ENCODE results near the gene MMP7. TPM values are rescaled to one million over a fixed set of nuclear protein-coding genes. Genes with fewer than 3 reads are reported as not detected.
A peak's percentile ranks its signal among the peaks of the same experiment; 100 is the strongest.

MMP7 gene
- total RNA-seq, 2 donors from 2014 or later: not detected

- no peak overlapping the region for H3K4me3 Mint-ChIP-seq
Measured at GRCh38 chr11:102555091-102555490, 24.5 kb upstream of the MMP7 start.

GRCh38 chr11:102553835-102554282, 23.3 kb upstream of the MMP7 start:
- no peaks in the 10 kb centered on the region for H3K4me1 Mint-ChIP-seq (ENCODE audit: low read depth)
- no peak overlapping the region for H3K27ac Mint-ChIP-seq
- H3K9me3 Mint-ChIP-seq: no peaks in the 10 kb centered on the region
- no peak for ATAC-seq (replicated peaks in 1 of 2)
- no peak for DNase-seq
- peaks cover 6% of the 10 kb centered on the region for H3K27me3 Mint-ChIP-seq (ENCODE audit: low read depth)
- no peaks in the 10 kb centered on the region for H3K36me3 Mint-ChIP-seq (ENCODE audit: insufficient read depth in 2 of 2)
- H3K4me3 Mint-ChIP-seq: no peak overlapping the region

More at GRCh38 chr11:102555091-102555490, 24.5 kb upstream of the MMP7 start:
- Mint-ChIP-seq H3K4me1 (ENCODE audit: low read depth) (peaks cover 5% of the 10 kb centered on the region), H3K9me3 (no peaks in the 10 kb centered on the region), H3K36me3 (ENCODE audit: insufficient read depth in 2 of 2) (no peaks in the 10 kb centered on the region), H3K27ac (no peak overlapping the region), H3K27me3 (ENCODE audit: low read depth) (peaks cover 6% of the 10 kb centered on the region)
- ATAC-seq (replicated peaks in 1 of 2) (no peak), DNase-seq (no peak)

- H3K4me1 Mint-ChIP-seq (ENCODE audit: low read depth): no peaks in the 10 kb centered on the region
- no peak overlapping the region for H3K27ac Mint-ChIP-seq
- peaks cover 6% of the 10 kb centered on the region for H3K27me3 Mint-ChIP-seq (ENCODE audit: low read depth)
- no peaks in the 10 kb centered on the region for H3K36me3 Mint-ChIP-seq (ENCODE audit: insufficient read depth in 2 of 2)
- DNase-seq (no peak), ATAC-seq (replicated peaks in 1 of 2) (no peak)
- H3K9me3 Mint-ChIP-seq: no peaks in the 10 kb centered on the region
- H3K4me3 Mint-ChIP-seq: no peak overlapping the region
Measured at GRCh38 chr11:102552447-102553194, 22.1 kb upstream of the MMP7 start.

DNA sequence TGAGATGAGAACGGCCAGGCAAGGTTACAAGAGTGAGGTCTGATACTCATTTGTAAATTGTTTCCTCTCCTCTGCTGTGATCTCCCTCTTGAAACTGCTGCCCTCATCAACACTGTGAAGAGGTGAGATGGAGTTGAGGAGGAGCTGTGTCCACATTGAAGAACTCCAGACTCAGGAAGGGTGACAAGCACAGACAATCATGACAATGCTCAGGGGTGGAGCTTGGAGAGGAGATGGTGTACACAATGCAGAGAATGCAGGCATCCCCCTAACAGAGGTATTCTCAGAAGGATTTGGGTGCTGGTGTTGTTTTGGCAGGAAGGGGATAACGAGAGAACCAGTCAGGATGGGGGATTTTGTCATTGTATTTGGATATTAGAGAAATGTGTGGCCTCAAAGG, 21.5 kb upstream of the MMP7 start:
- Mint-ChIP-seq H3K4me3 (peak overlapping the region in 1 of 2 donors; percentile 4), H3K27me3 (ENCODE audit: low read depth) (peaks cover 6% of the 10 kb centered on the region), H3K9me3 (no peaks in the 10 kb centered on the region), H3K4me1 (ENCODE audit: low read depth) (no peaks in the 10 kb centered on the region), H3K36me3 (ENCODE audit: insufficient read depth in 2 of 2) (no peaks in the 10 kb centered on the region), H3K27ac (no peak overlapping the region)
- no peak for DNase-seq
- ATAC-seq (replicated peaks in 1 of 2): no peak

GRCh38 chr11:102551169-102551781, 20.7 kb upstream of the MMP7 start:
- Mint-ChIP-seq H3K27me3 (ENCODE audit: low read depth) (peaks cover 6% of the 10 kb centered on the region), H3K4me1 (ENCODE audit: low read depth) (peaks cover 2% of the 10 kb centered on the region), H3K27ac (no peak overlapping the region), H3K36me3 (ENCODE audit: insufficient read depth in 2 of 2) (no peaks in the 10 kb centered on the region), H3K4me3 (no peak overlapping the region), H3K9me3 (no peaks in the 10 kb centered on the region)
- no peak for ATAC-seq (replicated peaks in 1 of 2)
- no peak for DNase-seq

- H3K36me3 Mint-ChIP-seq (ENCODE audit: insufficient read depth in 2 of 2): no peaks in the 10 kb centered on the region
- H3K9me3 Mint-ChIP-seq: no peaks in the 10 kb centered on the region
- DNase-seq: no peak
- H3K27me3 Mint-ChIP-seq (ENCODE audit: low read depth): peaks cover 2% of the 10 kb centered on the region
- no peak overlapping the region for H3K4me3 Mint-ChIP-seq
- peaks cover 12% of the 10 kb centered on the region for H3K4me1 Mint-ChIP-seq (ENCODE audit: low read depth)
- no peak overlapping the region for H3K27ac Mint-ChIP-seq
- ATAC-seq (replicated peaks in 1 of 2): peak in 1 of 2 donors; percentile 23
Measured at GRCh38 chr11:102546923-102547471, 16.4 kb upstream of the MMP7 start.

DNA sequence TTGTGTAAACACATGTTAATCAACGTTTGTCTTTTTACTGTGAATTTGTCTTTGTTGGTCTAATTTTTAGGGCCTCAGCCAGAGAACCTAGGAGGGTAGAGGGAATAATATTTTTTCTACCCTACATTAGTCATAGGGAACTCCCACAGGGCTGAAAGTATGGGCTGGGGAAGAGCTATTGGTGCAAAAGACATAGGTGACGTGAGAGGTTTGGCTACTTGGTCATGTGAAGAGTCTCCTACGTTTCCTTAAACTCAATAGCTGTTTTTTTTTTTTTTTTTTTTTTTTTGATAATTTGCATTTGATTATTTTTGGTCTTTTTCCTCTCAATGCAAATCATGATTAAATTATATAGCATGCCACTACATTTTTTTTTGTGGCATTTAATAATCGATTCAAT, 15.9 kb upstream of the MMP7 start:
- Mint-ChIP-seq H3K36me3 (ENCODE audit: insufficient read depth in 2 of 2) (no peaks in the 10 kb centered on the region), H3K27me3 (ENCODE audit: low read depth) (no peaks in the 10 kb centered on the region), H3K9me3 (no peaks in the 10 kb centered on the region), H3K4me3 (peak overlapping the region in 1 of 2 donors; percentile 26), H3K4me1 (ENCODE audit: low read depth) (peaks cover 12% of the 10 kb centered on the region), H3K27ac (no peak overlapping the region)
- DNase-seq: no peak
- ATAC-seq (replicated peaks in 1 of 2): peak; percentile 25 to 42

DNA sequence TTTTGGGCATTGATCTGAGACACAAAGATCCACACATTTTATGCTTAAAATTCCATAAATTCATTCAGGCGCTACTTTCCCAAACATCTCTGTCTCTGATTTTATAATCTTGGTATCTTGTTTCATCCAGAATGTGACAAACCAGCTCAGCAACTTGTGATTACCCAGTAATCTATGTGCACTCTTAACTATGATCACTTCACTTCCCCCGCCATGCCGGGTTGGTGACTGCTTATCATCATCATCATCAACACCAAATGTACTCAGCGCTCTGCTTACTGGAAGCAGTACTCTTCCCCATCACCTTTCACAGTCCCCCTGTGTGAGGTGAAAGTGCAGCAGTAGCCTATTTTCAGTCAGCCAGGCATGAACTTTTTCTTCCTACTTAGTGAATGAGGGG, 15.2 kb upstream of the MMP7 start:
- H3K27ac Mint-ChIP-seq: no peak overlapping the region
- no peaks in the 10 kb centered on the region for H3K27me3 Mint-ChIP-seq (ENCODE audit: low read depth)
- H3K9me3 Mint-ChIP-seq: no peaks in the 10 kb centered on the region
- no peak overlapping the region for H3K4me3 Mint-ChIP-seq
- no peaks in the 10 kb centered on the region for H3K36me3 Mint-ChIP-seq (ENCODE audit: insufficient read depth in 2 of 2)
- peak; percentile 49 to 62 for ATAC-seq (replicated peaks in 1 of 2)
- DNase-seq: no peak
- H3K4me1 Mint-ChIP-seq (ENCODE audit: low read depth): peaks cover 12% of the 10 kb centered on the region

DNA sequence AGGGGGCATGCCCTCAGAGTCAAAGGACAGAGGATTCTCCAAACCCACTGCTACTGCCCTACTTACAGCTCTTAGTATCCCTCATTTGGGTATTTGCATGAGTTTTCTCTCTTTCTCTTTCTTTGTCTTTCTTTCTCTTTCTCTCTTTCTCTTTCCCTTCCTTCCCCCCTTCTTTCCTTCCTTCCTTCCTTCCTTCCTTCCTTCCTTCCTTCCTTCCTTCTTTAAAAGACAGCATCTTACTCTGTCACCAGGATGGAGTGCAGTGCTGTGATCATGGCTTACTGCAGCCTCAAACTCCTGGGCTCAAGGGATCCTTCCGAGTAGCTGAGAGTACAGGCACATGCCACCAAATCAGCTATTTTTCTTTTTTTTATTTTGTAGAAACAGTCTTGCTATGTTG, 14.0 kb upstream of the MMP7 start:
- H3K4me1 Mint-ChIP-seq (ENCODE audit: low read depth): peaks cover 12% of the 10 kb centered on the region
- no peaks in the 10 kb centered on the region for H3K27me3 Mint-ChIP-seq (ENCODE audit: low read depth)
- H3K36me3 Mint-ChIP-seq (ENCODE audit: insufficient read depth in 2 of 2): no peaks in the 10 kb centered on the region
- no peak overlapping the region for H3K4me3 Mint-ChIP-seq
- H3K9me3 Mint-ChIP-seq: no peaks in the 10 kb centered on the region
- no peak for ATAC-seq (replicated peaks in 1 of 2)
- H3K27ac Mint-ChIP-seq: no peak overlapping the region
- DNase-seq: no peak

DNA sequence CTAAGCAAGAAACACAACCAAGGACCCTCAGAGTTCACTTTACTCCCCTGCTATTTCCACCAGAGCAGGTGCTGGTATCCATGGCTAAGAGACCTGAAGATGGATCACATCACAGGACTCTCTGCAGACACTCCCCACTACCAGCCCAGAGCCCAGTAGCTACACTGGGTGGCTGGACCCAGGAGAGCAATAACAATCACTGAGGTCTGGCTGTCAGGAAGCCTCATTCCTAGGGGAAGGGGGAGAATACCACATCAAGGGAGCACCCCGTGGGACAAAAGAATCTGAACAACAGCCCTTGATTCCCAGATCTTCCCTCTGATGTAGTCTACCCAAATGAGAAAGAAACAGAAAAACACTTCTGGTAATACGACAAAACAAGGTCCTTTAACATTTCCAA, 9.0 kb upstream of the MMP7 start:
- H3K27me3 Mint-ChIP-seq (ENCODE audit: low read depth): no peaks in the 10 kb centered on the region
- H3K4me1 Mint-ChIP-seq (ENCODE audit: low read depth): no peaks in the 10 kb centered on the region
- no peak for ATAC-seq (replicated peaks in 1 of 2)
- no peak overlapping the region for H3K4me3 Mint-ChIP-seq
- DNase-seq: no peak
- H3K27ac Mint-ChIP-seq: no peak overlapping the region
- H3K9me3 Mint-ChIP-seq: no peaks in the 10 kb centered on the region
- no peaks in the 10 kb centered on the region for H3K36me3 Mint-ChIP-seq (ENCODE audit: insufficient read depth in 2 of 2)

- Mint-ChIP-seq H3K9me3 (no peaks in the 10 kb centered on the region), H3K27ac (no peak overlapping the region), H3K4me3 (no peak overlapping the region), H3K36me3 (ENCODE audit: insufficient read depth in 2 of 2) (no peaks in the 10 kb centered on the region), H3K27me3 (ENCODE audit: low read depth) (no peaks in the 10 kb centered on the region), H3K4me1 (ENCODE audit: low read depth) (no peaks in the 10 kb centered on the region)
- DNase-seq (no peak), ATAC-seq (replicated peaks in 1 of 2) (no peak)
Measured at GRCh38 chr11:102538932-102539331, 8.4 kb upstream of the MMP7 start.

DNA sequence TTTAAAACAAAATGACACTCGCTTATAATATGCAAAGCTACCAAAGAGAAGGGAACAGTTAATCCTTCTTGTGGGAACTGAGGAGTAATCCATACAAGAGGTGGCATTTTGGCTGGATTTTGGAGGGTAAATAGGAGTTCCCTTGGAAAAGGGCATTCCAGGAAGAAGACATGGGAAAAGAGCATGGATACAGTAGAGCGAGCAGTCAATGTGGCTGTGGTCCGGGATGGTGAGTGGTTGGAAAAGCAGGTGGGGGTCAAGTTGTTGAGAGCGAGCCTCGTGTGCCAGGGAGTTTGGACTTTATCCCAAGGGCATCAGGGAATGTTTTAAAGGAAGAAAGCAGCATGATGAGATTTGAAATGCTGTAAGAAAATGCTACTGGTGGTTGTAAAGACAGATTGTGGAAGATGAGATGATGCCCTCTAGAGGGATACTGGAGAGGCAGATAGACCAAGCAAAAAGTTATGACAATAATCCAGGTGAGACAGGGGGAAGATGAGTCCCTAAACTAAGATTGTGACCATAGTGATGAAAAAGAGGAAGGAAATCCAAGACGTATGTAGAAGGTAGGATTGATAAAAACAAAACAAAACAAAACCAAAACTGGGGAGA, 3.8 kb upstream of the MMP7 start:
- ATAC-seq (replicated peaks in 1 of 2): no peak
- no peak overlapping the region for H3K4me3 Mint-ChIP-seq
- no peaks in the 10 kb centered on the region for H3K36me3 Mint-ChIP-seq (ENCODE audit: insufficient read depth in 2 of 2)
- no peaks in the 10 kb centered on the region for H3K9me3 Mint-ChIP-seq
- no peak for DNase-seq
- H3K4me1 Mint-ChIP-seq (ENCODE audit: low read depth): no peaks in the 10 kb centered on the region
- peaks cover 7% of the 10 kb centered on the region for H3K27me3 Mint-ChIP-seq (ENCODE audit: low read depth)
- H3K27ac Mint-ChIP-seq: no peak overlapping the region

DNA sequence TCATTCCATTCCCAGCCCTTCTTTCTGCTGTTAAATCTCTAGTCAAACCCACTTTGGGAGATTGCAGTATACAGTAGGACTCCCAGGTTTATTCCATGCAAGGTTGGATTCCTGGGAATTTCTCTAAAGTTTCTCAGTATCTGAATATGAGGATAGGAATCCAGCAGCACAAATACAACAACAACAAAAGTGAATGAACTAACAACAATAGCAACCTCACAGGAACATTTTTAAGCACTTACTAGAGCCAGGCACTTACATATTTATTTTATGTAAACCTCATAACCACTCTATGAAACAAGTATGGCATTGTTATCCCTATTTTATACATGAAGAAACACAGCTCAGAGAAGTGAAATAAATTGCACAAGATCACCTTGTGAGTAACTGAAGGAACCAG, 1.9 kb downstream of the MMP7 start:
- H3K36me3 Mint-ChIP-seq (ENCODE audit: insufficient read depth in 2 of 2): no peaks in the 10 kb centered on the region
- H3K4me1 Mint-ChIP-seq (ENCODE audit: low read depth): no peaks in the 10 kb centered on the region
- H3K27me3 Mint-ChIP-seq (ENCODE audit: low read depth): peaks cover 10% of the 10 kb centered on the region
- no peak overlapping the region for H3K4me3 Mint-ChIP-seq
- ATAC-seq (replicated peaks in 1 of 2) (no peak), DNase-seq (no peak)
- no peaks in the 10 kb centered on the region for H3K9me3 Mint-ChIP-seq
- H3K27ac Mint-ChIP-seq: no peak overlapping the region

All from activated T-cell treated with anti-CD3 and anti-CD28 coated beads, Interleukin-2, amount 50 U/mL, for 72 hours (primary cell).